HG03460 (cell line): ENCODE data around the gene PRDM15.

Experiments
- ATAC-seq: cut with Tn5 transposase; IDR thresholded peaks from one replicate; pipeline ENCODE4 v1.9.1; 2021; ENCODE audit not compliant: unreplicated experiment

The PRDM15 gene

GRCh38 chr21:41885341-41886024 lies 6.3 kb upstream of the PRDM15 start:
- ATAC-seq = no peak

GRCh38 chr21:41884501-41885030 lies 5.4 kb upstream of the PRDM15 start:
- no peak for ATAC-seq

GRCh38 chr21:41883582-41883981 lies 4.4 kb upstream of the PRDM15 start:
- ATAC-seq = no peak

GRCh38 chr21:41881051-41881450 lies 1.9 kb upstream of the PRDM15 start:
- no peak for ATAC-seq

GRCh38 chr21:41880153-41880552 lies 1.0 kb upstream of the PRDM15 start:
- ATAC-seq = no peak

GRCh38 chr21:41878831-41879189 lies 334 bp downstream of the PRDM15 start:
- ATAC-seq = peak; percentile 45

- peak; percentile 24 for ATAC-seq
These were observed 978 bp downstream of the PRDM15 start for GRCh38 chr21:41877901-41878830.

GRCh38 chr21:41876928-41877652 lies 2.1 kb downstream of the PRDM15 start:
- no peak for ATAC-seq

GRCh38 chr21:41876396-41876795 lies 2.7 kb downstream of the PRDM15 start:
- ATAC-seq = no peak

- ATAC-seq = no peak
These were observed 4.1 kb downstream of the PRDM15 start for GRCh38 chr21:41875086-41875485.

GRCh38 chr21:41874611-41875010 lies 4.5 kb downstream of the PRDM15 start:
- ATAC-seq = no peak

- ATAC-seq = no peak
These were observed 5.7 kb downstream of the PRDM15 start for GRCh38 chr21:41873426-41873825.

GRCh38 chr21:41873005-41873404 lies 6.1 kb downstream of the PRDM15 start:
- ATAC-seq = no peak

GRCh38 chr21:41871293-41872030 lies 7.7 kb downstream of the PRDM15 start:
- ATAC-seq = no peak

- no peak for ATAC-seq
These were observed 9.4 kb downstream of the PRDM15 start for GRCh38 chr21:41869771-41870170.

- ATAC-seq = peak; percentile 50
These were observed 11.0 kb downstream of the PRDM15 start for GRCh38 chr21:41868062-41868710.

GRCh38 chr21:41867313-41867712 lies 11.8 kb downstream of the PRDM15 start:
- ATAC-seq = no peak

GRCh38 chr21:41866274-41866809 lies 12.8 kb downstream of the PRDM15 start:
- ATAC-seq = no peak

- peak; percentile 49 for ATAC-seq
These were observed 14.0 kb downstream of the PRDM15 start for GRCh38 chr21:41865002-41865777.
